CMK (cell line): ENCODE data around the gene FUCA2.

Source experiments
- DNase-seq: peaks from one replicate; pipeline ENCODE4 v3.0.0-alpha.2; 2010; ENCODE audit warnings: low read depth

FUCA2 gene, protein sequence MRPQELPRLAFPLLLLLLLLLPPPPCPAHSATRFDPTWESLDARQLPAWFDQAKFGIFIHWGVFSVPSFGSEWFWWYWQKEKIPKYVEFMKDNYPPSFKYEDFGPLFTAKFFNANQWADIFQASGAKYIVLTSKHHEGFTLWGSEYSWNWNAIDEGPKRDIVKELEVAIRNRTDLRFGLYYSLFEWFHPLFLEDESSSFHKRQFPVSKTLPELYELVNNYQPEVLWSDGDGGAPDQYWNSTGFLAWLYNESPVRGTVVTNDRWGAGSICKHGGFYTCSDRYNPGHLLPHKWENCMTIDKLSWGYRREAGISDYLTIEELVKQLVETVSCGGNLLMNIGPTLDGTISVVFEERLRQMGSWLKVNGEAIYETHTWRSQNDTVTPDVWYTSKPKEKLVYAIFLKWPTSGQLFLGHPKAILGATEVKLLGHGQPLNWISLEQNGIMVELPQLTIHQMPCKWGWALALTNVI

GRCh38 chr6:143510991-143511891, at the start of gene FUCA2:
FUCA2 (minus strand) TSS chr6:143511720; CDS start chr6:143511634, 86 bp downstream.
- peak; percentile 61 for DNase-seq

DNA sequence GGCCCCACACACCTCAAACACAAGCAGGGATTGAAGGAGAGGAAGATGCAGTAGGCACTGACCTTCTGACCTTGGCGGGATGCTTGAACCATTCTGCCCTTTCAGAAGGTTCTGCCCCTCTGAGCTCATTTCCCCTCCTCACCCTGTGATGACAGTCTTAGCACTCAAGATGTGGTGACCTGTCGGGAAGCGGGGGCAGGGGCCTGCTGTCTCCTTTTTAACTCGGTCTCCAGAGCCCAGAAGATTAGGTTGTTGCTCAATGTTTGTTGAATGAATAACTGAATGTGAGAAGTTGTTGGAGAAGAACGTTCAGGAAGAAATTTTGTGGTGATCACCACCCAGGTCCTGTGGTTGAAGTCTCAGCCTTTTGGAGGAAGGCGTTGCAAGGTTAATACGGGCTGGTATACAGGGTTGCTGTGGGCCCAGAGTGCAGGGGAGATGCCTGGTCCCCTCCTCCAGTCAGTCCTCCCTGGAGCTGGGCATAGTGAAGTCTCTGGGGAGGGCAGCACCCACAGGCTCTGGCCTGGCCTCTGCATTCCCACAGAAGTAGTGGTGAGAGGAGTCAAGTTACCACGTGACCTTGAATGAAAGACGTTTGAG, 49.7 kb upstream of the FUCA2 start:
- no peak for DNase-seq

DNA sequence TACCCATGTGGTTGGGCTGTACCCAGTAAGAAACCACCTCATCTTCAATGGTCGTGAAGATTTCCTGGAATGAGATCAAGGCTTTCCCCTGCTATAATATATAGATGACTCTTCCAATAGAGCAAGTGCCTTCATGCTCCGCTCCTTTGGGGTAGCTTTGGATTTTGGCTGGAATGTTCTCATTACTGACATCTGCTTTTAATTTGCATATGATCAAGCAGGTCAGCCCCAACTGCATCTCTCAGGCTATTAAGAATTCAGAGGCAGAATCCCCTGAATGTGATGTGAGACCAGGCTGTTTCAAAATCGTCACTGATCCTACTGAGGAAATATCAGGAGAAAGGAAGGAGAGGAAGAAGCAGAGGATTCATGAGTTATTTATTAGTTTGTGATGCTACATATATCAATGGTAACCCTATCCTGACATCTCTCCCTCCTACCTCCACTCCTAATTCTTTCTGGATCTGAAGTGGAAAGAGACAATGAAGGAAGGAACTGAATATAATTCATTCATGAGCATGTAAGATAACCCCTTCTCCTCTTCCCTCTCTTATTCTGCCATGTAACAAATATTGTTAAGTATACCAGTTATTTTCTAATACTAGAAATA, 47.6 kb upstream of the FUCA2 start:
- DNase-seq, result no peak

- no peak for DNase-seq
These were observed 45.0 kb upstream of the FUCA2 start for GRCh38 chr6:143556529-143556928.

DNA sequence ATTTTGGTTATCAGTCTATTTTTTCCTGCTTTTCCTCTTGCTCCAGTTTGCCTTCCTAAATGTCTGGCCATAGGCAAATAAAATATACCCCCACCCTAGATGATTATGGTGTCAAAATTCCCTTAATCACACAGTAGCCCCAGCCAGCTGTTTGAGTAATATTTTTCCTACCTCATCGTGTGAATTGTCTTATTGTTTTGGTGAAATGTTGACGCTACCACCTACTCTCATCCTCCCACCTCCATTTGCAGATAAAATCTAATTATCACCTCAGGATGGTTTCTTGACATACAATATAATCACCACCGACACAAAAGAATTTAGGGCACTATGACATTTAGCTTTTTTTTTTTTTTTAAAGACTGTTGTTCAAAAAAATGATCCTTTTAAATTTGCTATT, 44.1 kb upstream of the FUCA2 start:
- DNase-seq, result no peak

GRCh38 chr6:143555071-143555492, 43.6 kb upstream of the FUCA2 start:
- peak; percentile 46 for DNase-seq

DNA sequence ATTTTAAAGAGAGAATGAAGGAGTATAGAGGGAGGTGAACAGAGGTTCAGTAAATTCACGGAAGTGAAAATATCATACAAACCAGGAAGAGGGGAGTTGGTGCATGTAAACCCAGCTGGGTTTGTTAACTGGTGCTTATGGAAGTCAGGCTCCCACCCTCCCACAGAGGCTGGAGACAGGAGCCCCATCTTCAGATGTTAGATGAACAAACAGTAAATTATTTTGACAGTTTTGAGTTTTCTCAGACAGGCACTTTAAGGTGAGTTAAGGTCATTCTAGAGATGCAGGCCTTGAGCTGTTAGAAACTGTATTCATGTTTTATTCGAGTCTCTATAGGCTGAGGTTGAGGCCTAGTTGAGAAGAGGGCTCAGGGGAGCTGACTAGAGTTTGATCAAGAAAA, 41.8 kb upstream of the FUCA2 start:
- no peak for DNase-seq

- DNase-seq, result no peak
These were observed 38.4 kb upstream of the FUCA2 start for GRCh38 chr6:143549949-143550268.

- DNase-seq, result no peak
These were observed 37.9 kb upstream of the FUCA2 start for GRCh38 chr6:143549221-143549948.

DNA sequence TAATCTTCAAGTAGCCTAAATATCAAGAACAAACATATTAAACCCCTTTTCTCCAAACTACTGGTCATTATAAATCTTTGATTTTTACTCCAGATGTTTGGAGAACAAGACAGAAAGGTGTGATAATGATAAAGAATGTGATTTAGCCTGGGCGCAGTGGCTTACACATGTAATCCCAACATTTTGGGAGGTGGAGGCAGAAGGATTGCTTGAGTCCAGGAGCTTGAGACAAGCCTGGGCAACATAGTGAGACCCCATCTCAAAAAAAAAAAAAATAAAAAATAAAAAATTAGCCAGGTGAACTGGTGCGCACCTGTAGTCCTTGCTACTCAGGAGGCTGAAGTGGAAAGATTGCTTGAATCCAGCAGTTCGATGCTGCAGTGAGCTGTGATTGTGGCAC, 35.1 kb upstream of the FUCA2 start:
- no peak for DNase-seq

DNA sequence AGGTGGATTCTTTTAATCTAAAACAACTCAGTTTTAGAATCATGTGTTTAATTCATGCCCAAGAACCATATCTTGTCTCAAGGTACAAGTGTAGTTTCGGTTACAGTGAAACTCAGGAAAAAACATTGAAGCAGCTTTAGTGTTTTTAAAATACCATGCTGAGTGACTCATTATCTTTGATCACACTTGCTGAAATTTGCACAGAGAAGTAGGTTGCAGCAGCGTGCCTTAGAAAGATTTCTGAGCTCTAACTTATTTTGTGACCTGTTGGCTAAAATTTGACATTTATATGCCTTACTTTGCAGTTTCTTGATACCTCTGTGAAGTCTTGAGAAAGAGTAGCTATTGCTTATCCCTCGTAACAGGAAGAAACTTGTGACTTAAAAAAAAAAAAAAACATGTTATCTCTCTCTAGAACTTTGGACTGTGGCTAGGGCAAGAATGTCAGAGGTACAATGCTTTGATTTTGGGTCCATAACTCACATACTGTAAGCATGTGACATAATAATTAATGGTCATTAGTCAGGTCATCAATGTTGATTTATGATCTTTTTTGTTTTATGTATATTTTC, 34.5 kb upstream of the FUCA2 start:
- no peak for DNase-seq

- no peak for DNase-seq
These were observed 33.6 kb upstream of the FUCA2 start for GRCh38 chr6:143545165-143545564.

DNA sequence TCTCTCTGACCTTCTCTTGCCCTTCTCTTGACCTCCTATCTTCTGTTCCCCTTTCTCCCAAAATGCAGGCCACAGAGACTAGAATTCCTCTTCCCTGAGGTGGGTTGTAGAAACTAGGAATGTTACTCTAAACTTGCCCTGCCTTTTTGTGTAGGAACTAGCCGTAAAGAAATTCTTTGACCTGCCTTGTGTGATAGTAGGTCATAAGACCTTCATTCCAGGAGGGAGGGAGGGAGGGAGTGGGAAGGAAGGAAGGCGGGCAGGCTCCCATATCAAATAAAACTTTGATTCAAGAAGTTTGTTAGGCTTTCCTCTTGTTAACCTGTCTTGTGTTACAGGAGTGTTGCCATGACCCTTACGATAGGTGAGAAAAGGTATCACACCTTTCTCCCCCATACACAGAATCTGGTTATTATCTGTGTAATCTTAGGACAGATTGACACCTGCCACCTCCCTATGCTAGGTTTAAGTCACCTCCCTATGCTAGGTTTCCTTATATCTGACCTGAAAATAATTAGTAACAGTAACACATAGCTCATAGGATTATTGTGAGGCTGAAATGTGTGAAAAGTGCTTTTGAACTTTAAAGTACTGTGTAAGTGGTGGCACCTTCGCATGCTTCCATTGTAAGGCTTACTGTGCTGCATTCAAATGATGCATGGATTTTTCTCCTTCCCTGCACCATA, 32.6 kb upstream of the FUCA2 start:
- no peak for DNase-seq

DNA sequence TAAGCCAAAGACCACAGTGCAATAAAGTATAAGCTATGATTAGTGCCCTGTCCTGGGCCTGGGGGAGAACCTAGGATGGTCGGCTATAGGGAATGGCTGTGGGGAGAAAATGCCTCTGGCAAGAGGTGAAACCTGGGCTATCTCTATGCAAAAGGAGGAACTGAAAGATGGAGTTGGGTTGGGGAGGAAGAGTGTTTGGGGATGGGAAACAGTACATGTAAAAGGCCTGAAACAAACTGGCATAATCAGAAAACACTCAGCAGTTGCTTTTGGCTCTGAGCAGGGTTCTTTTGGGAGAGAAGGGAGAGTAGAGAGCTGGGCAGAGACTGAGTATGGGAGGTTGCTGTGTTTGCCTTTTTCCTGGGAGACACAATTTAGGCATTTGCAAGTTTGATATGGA, 31.9 kb upstream of the FUCA2 start:
- DNase-seq, result no peak

GRCh38 chr6:143542888-143543287, 31.4 kb upstream of the FUCA2 start:
- no peak for DNase-seq

DNA sequence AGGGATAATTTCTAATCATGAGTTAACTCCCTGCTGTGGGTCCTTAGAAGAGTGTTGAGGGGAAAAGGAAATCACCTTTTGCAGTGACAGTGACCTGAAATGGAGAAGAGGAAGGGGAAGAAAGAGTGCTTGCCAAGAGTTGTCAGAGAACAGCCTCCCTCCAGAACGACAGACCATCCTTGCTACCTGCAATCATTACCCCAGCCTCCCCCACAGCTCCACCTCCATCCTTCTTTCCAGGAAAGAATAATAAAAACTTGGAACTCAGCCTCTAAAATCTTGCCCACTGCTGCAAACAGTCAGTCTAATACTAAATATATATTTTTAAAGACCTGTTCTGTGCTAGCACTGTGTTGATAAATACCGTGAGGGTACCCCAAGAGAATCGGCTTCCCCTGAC, 28.7 kb upstream of the FUCA2 start:
- no peak for DNase-seq

GRCh38 chr6:143539734-143540133, 28.2 kb upstream of the FUCA2 start:
- no peak for DNase-seq

DNA sequence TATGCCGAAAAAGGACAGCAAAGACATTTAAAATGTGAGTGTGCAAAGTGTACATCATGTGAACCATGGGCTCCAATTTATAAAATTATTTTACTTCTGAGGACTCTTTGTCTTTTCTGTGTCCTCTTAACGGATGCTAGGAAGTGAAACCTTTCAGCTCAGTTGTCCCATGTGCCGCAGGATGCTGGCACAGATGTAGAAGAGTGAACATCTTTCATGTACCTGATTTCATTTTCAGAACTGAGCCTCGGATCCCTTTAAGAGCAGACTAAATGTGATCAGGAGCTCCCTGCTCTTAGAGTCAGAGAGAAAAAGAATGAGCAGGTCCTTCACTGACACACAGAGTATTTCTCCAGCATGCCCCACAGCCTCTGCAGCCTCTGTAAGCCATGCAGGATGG, 27.6 kb upstream of the FUCA2 start:
- no peak for DNase-seq

DNA sequence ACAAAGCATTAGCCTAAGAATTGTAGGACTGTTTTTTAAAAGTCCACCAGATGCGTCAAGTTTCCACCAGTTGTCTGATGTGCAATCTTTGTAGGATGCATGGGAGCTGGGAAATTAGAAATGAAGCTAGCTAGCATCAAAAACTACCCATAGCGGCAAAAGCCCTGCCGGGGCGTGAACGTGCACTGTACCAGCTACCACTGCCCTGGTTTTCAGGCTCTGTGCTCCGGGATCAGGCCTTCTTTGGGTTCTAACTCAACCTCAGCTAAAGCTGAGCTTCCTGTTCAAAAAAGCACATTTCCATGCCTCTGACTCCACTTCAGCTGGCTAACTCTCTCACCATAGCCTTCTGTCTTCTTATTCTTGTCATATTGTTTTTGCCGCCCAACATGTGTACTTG, 26.9 kb upstream of the FUCA2 start:
- no peak for DNase-seq

DNA sequence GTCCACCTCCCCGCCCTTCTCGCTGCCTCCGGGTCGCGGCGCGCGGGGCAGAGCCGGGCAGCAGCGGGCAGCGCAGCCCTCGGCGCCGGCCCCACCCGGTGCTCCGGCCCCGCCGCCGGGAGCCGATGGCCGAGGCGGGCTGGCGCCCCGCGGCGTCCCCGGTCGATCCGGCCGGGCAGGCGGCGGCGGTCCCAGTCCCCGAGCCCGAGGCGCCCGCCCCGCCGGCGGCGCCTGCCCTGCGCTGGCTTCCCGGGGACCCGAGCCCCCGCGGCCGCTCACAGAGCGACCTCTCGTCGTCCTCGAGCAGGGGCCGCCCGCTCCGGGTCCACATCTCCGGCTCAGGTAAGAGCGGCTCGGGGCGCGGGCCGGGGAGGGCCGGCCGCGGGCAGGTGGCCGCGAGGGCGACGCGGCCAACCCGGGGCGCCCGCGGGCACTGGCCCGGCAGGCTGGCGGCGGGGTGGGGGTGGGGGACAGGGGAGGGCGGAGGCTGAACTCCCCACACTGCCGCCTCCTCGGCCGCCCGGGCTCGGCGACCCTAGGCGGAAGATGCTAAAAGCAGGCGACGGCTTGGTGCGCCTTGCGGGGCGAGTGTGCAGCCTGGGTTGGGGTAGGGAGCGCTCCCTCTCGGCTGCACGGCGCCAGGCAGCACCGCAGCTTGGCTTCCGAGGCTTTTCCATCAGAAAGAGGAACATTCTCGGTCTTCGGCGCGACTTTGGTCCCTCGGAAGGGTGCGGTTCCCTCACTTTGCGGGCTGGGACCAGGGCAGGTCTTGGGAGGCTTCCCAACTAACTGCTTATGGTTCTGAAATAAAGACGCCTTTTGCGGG, 25.6 kb upstream of the FUCA2 start:
- DNase-seq, result no peak
